Peyer's patch (tissue), 4 donors: ENCODE measurements around the gene OR9A2.

Source experiments
- CTCF ChIP-seq, 6 experiments: fragments of 450-650 bp in 4 of 6; fragments of 200-600 bp in 2 of 6; sonication (generic) in 1 of 6; IDR thresholded peaks; one replicate each; pipeline ENCODE4 v1.5.1; 2017 to 2019; ENCODE audit warnings: antibody characterized with exemption in 6 of 6, mild to moderate bottlenecking in 3 of 6, moderate library complexity in 1 of 6
- POLR2A ChIP-seq, 2 donors: fragments of 450-650 bp; IDR thresholded peaks; one replicate each; pipeline ENCODE4 v1.5.1; 2017; ENCODE audit warnings: antibody characterized with exemption in 2 of 2, mild to moderate bottlenecking in 2 of 2, moderate library complexity in 2 of 2

GRCh38 chr7:143013473-143013872 lies 13.5 kb downstream of the OR9A2 start:
- TF ChIP-seq CTCF (IDR thresholded peaks at IDR 0.05) (no peak), POLR2A (IDR thresholded peaks at IDR 0.05) (no peak)
